ENCODE data around the gene SLC47A2. TPM values are rescaled to one million over a fixed set of nuclear protein-coding genes. Genes with fewer than 3 reads are reported as not detected.

Gene SLC47A2
- total RNA-seq, 2 donors from 2014 or later, result not detected

DNA sequence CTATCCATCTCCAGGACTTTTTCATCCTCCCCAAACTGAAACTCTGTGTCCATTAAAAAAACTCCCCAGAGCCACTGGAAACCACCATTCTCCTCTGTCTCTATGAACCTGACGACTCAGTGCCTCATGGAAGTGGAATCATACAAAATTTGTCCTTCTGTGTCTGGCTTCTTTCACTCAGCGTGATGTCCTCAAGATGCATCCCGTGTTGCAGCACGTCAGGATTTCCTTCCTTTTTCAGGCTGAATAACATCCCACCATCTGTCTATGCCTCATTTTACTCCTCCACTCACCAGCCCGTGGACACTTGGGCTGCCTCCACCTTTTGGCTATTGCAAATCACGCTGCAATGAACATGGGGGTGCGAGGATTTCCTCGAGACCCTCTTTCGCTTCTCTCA lies 44.4 kb upstream of the SLC47A2 start:
- 81% methylated on average over 9 of the region's 9 CpGs for WGBS
- Histone ChIP-seq H3K4me3 (no peak overlapping the region), H3K4me1 (replicated peaks) (no peaks in the 10 kb centered on the region), H3K27me3 (replicated peaks; ENCODE audit: insufficient read depth) (no peaks in the 10 kb centered on the region), H3K36me3 (no peaks in the 10 kb centered on the region), H3K9me3 (no peaks in the 10 kb centered on the region), H3K27ac (no peak overlapping the region)
- no peak for DNase-seq (ENCODE audit: low spot score)
- intact Hi-C loops (cut with DNase I), result loop anchor here (5.0 kb wide), 2 partner anchors 113 to 398 kb away; partner anchors contain the start of genes ALDH3A2 and B9D1
- TF ChIP-seq POLR2AphosphoS5 (IDR thresholded peaks at IDR 0.05) (no peak), CTCF (IDR thresholded peaks at IDR 0.05) (no peak), POLR2A (IDR thresholded peaks at IDR 0.05) (no peak)

DNA sequence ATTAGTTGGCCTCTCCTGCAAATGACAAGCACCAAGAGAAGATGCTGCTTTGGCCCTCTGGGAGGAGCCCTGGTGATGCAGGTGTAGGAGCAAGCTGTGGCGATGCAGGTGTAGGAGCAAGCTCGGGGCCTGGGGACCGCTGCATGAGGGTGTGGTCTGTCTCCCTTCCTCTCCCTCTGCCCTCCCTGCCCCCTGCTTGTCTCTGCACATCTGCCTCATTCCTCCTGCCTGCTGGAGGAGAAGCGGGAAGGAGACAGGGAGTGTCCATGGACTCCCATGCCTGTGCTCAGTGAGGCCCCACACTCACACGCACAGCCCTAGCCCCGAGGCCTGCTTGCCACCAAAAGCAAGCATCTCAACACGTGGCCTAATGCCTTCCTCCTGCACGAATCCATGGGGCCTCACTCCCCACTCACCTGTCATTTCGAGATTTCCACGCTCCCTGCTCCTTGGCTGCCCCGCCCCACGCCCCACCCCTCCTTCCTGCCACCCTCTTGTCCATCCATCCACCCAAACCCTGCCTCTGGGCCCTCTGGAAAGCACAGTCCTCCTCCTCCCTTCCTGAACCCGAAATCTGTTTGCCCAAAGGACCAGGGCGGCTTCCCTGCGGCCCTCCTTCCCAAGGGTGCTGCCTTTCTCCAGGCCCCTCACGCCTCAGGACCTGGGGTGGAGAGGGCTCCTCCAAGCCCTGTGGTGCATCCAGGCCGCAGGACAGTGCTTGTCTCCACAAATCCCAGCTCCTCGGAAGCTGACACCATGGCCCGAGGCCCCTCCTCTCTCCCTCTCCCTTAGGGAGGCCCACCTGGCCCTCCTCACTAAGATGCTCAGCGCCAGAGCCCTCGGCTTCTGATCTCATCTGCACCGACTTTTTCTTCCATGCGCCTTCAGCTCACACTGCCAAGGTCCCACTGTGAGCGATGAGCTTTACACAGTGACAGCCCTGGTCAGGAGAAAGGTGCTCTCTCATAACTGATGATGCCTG lies 43.5 kb upstream of the SLC47A2 start:
- H3K27me3 ChIP-seq (replicated peaks; ENCODE audit: insufficient read depth), result no peaks in the 10 kb centered on the region
- intact Hi-C loops (cut with DNase I), result loop anchor here (5.0 kb wide), 2 partner anchors 113 to 398 kb away; partner anchors contain the start of genes ALDH3A2 and B9D1
- WGBS, result 81% methylated on average over 24 of the region's 24 CpGs
- H3K9me3 ChIP-seq, result no peaks in the 10 kb centered on the region
- no peak for TF ChIP-seq POLR2A (IDR thresholded peaks at IDR 0.05)
- no peak for TF ChIP-seq POLR2AphosphoS5 (IDR thresholded peaks at IDR 0.05)
- TF ChIP-seq CTCF (IDR thresholded peaks at IDR 0.05), result no peak
- H3K36me3 ChIP-seq, result no peaks in the 10 kb centered on the region
- no peak for DNase-seq (ENCODE audit: low spot score)
- no peaks in the 10 kb centered on the region for H3K4me1 ChIP-seq (replicated peaks)
- H3K4me3 ChIP-seq, result no peak overlapping the region
- H3K27ac ChIP-seq, result no peak overlapping the region

GRCh38 chr17:19757536-19758180 lies 41.3 kb upstream of the SLC47A2 start:
- Histone ChIP-seq H3K9me3 (no peaks in the 10 kb centered on the region), H3K36me3 (no peaks in the 10 kb centered on the region), H3K27me3 (replicated peaks; ENCODE audit: insufficient read depth) (no peaks in the 10 kb centered on the region), H3K4me3 (no peak overlapping the region), H3K4me1 (replicated peaks) (no peaks in the 10 kb centered on the region), H3K27ac (no peak overlapping the region)
- intact Hi-C loops (cut with DNase I), result no loop called here
- 96% methylated on average over 12 of the region's 12 CpGs for WGBS
- no peak for DNase-seq (ENCODE audit: low spot score)
- TF ChIP-seq POLR2A (IDR thresholded peaks at IDR 0.05), result no peak
- no peak for TF ChIP-seq CTCF (IDR thresholded peaks at IDR 0.05)
- no peak for TF ChIP-seq POLR2AphosphoS5 (IDR thresholded peaks at IDR 0.05)

DNA sequence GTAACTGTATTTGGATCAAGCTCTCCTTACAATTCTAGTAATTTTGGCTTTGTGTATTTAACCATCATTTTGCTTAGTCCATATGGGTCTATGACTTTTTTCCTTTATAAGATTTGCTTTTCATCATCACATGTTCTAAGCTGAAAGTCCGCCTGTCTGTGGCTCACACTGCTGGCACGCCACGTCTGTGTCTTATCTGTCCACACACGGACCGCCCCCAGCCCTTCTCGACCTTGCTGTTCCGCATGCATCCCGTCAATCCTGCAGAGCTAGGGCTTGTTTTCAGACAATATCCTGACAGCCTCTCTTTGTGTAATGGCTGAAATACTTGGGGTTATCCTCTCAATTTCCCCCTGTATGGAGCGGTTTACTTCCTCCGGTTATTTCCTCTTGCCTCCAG lies 40.2 kb upstream of the SLC47A2 start:
- no peak for DNase-seq (ENCODE audit: low spot score)
- Histone ChIP-seq H3K4me1 (replicated peaks) (no peaks in the 10 kb centered on the region), H3K9me3 (no peaks in the 10 kb centered on the region), H3K27me3 (replicated peaks; ENCODE audit: insufficient read depth) (no peaks in the 10 kb centered on the region), H3K27ac (no peak overlapping the region), H3K4me3 (no peak overlapping the region), H3K36me3 (no peaks in the 10 kb centered on the region)
- TF ChIP-seq POLR2AphosphoS5 (IDR thresholded peaks at IDR 0.05), result no peak
- no peak for TF ChIP-seq POLR2A (IDR thresholded peaks at IDR 0.05)
- TF ChIP-seq CTCF (IDR thresholded peaks at IDR 0.05), result no peak
- intact Hi-C loops (cut with DNase I), result no loop called here
- WGBS, result 82% methylated on average over 10 of the region's 10 CpGs
